ENCODE data around the gene MXRA5. TPM values are rescaled to one million over a fixed set of nuclear protein-coding genes. Genes with fewer than 3 reads are reported as not detected.

Gene MXRA5
- total and polyA plus RNA-seq, 2 of the 13 experiments (the other 11 are each of a cell fraction or from before 2014, with no cell fraction given): not detected

DNA sequence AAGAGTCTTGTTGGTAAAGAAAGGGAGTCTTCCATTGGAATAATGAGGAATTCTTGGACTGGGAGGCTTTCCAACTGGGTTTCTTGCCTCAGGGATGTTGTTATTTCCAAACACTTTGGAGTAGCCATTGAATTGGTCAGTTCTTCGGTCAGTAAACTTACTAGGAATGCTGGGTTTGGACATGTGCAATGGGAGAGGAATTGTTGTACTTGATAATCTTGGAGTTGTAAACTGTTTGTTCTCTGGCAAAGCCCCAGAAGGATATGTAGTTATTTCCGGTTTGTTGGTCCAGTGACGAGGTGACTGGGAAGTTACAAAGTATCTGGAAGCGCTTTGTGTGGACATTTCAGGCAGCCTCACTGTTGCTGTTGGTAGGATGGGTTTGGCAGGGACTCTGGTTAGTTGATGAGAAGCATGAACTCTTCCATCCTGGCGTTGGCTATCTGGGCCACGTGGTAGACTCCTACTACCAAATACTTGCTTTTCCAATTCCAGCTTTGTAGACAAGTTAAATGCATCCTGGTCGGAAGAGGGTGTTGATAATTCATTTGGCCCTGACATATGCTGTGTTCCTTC lies 25.9 kb downstream of the MXRA5 start:
- no peak overlapping the region for H3K4me3 ChIP-seq (replicated peaks in 1 of 3; ENCODE audit: insufficient read depth in 1 of 3, low read depth in 2 of 3, low read length in 3 of 3)
- H2AFZ ChIP-seq (ENCODE audit: low read length): no peak overlapping the region
- no peaks in the 10 kb centered on the region for H3K79me2 ChIP-seq (ENCODE audit: insufficient read depth, low read length)
- H3K9ac ChIP-seq (ENCODE audit: insufficient read depth, low read depth, low read length): no peak overlapping the region
- H4K20me1 ChIP-seq (ENCODE audit: insufficient read depth, low read length): no peaks in the 10 kb centered on the region
- H3K27ac ChIP-seq (ENCODE audit: extremely low read length, insufficient read depth, low read length): no peak overlapping the region
- ChIA-PET CTCF (ENCODE audit: low intra/inter-chr PET ratio, low total read pairs) (no interaction called here), POLR2A (no interaction called here)
- TF ChIP-seq ASH2L (IDR thresholded peaks at IDR 0.05; ENCODE audit: insufficient read length, low read depth, low read length) (no peak), SRF (IDR thresholded peaks at IDR 0.05; ENCODE audit: low read depth, low read length) (no peak), MED13 (CRISPR knock-in tag; IDR thresholded peaks at IDR 0.05) (no peak), ZNF772 (CRISPR knock-in tag; IDR thresholded peaks at IDR 0.05) (no peak), PAWR (CRISPR knock-in tag; IDR thresholded peaks at IDR 0.05; ENCODE audit: borderline replicate concordance) (no peak), NFE2L2 (IDR thresholded peaks at IDR 0.05; ENCODE audit: low read length) (no peak), LCORL (IDR thresholded peaks at IDR 0.05) (no peak), LCORL (CRISPR knock-in tag; IDR thresholded peaks at IDR 0.05) (no peak), ARNTL (CRISPR knock-in tag; IDR thresholded peaks at IDR 0.05) (no peak)
- BruUV-seq (replicated peaks): no TSS peak
- H3K4me1 ChIP-seq (ENCODE audit: insufficient read depth, low read length): no peaks in the 10 kb centered on the region
- ATAC-seq: no peak
- 0% methylated on average over 2 of the region's 7 CpGs for WGBS (ENCODE audit: low lambda C conversion rate)
- intact Hi-C loops (cut with micrococcal nuclease; ENCODE audit: unreplicated experiment): no loop called here
- H3K36me3 ChIP-seq (replicated peaks in 1 of 2; ENCODE audit: control insufficient read depth in 1 of 2, insufficient read depth in 2 of 2, low read length in 2 of 2): no peaks in the 10 kb centered on the region
- H3K4me2 ChIP-seq (ENCODE audit: low read depth, low read length): no peak overlapping the region
- no peaks in the 10 kb centered on the region for H3K27me3 ChIP-seq (ENCODE audit: control insufficient read depth in 1 of 2, insufficient read depth in 2 of 2, low read length in 2 of 2)
- in situ Hi-C loops (cut with HindIII; ENCODE audit: extremely low pct_ligation_motif_present, low pct_unique_long_range_greater_than_20kb): no loop called here
- no peaks in the 10 kb centered on the region for H3K9me3 ChIP-seq (ENCODE audit: low read length)
- no peak for FAIRE-seq
- DNase-seq (ENCODE audit: low spot score): no peak

DNA sequence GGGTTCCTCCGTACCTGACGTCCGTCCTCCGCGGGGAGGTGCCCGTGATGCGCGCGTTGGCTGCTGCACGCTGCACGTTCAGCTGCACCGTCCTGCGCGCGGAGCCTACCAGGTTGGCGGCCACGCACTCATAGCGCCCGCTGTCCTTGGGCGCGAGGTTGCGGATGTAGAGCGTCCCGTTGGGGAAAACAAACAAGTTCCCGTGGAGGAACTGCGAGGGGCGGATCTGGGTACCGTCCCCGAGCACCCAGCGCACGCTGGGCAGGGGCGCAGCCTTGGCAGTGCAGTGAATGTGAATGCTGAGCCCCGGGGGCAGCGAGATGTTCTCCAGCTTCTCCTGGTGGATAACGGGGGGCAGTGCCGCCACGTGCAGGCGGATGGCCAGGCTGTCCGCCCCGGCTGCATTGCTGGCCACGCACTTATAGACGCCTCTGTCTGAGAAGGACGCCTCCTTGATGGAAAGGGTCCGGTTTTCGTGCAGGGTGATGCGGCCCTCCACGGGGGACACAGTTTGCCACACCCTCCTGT lies 29.2 kb downstream of the MXRA5 start:
- H3K27ac ChIP-seq (ENCODE audit: extremely low read length, insufficient read depth, low read length): no peak overlapping the region

More for the DNA sequence above, 29.2 kb downstream of the MXRA5 start:
- no TSS peak for BruUV-seq (replicated peaks)
- ChIA-PET CTCF (ENCODE audit: low intra/inter-chr PET ratio, low total read pairs) (no interaction called here), POLR2A (no interaction called here)
- H3K36me3 ChIP-seq (replicated peaks in 1 of 2; ENCODE audit: control insufficient read depth in 1 of 2, insufficient read depth in 2 of 2, low read length in 2 of 2): no peaks in the 10 kb centered on the region
- no peaks in the 10 kb centered on the region for H3K27me3 ChIP-seq (ENCODE audit: control insufficient read depth in 1 of 2, insufficient read depth in 2 of 2, low read length in 2 of 2)
- no peaks in the 10 kb centered on the region for H4K20me1 ChIP-seq (ENCODE audit: insufficient read depth, low read length)
- H3K4me1 ChIP-seq (ENCODE audit: insufficient read depth, low read length): no peaks in the 10 kb centered on the region
- no peaks in the 10 kb centered on the region for H3K9me3 ChIP-seq (ENCODE audit: low read length)
- intact Hi-C loops (cut with micrococcal nuclease; ENCODE audit: unreplicated experiment): no loop called here
- no peak for TF ChIP-seq ZNF776 (CRISPR knock-in tag; IDR thresholded peaks at IDR 0.05)
- no peak for TF ChIP-seq SALL2 (CRISPR knock-in tag; IDR thresholded peaks at IDR 0.05)
- no peak for TF ChIP-seq ZC3H4 (CRISPR knock-in tag; IDR thresholded peaks at IDR 0.05; ENCODE audit: borderline replicate concordance)
- TF ChIP-seq HOXA7 (CRISPR knock-in tag; IDR thresholded peaks at IDR 0.05): no peak
- H3K4me2 ChIP-seq (ENCODE audit: low read depth, low read length): no peak overlapping the region
- H3K9ac ChIP-seq (ENCODE audit: insufficient read depth, low read depth, low read length): no peak overlapping the region
- no peak for DNase-seq (ENCODE audit: low spot score)
- FAIRE-seq: no peak
- no peaks in the 10 kb centered on the region for H3K79me2 ChIP-seq (ENCODE audit: insufficient read depth, low read length)
- no peak for ATAC-seq
- no peak overlapping the region for H3K4me3 ChIP-seq (replicated peaks in 1 of 3; ENCODE audit: insufficient read depth in 1 of 3, low read depth in 2 of 3, low read length in 3 of 3)
- no peak overlapping the region for H2AFZ ChIP-seq (ENCODE audit: low read length)
- WGBS (ENCODE audit: low lambda C conversion rate): 76% methylated on average over 9 of the region's 47 CpGs
- in situ Hi-C loops (cut with HindIII; ENCODE audit: extremely low pct_ligation_motif_present, low pct_unique_long_range_greater_than_20kb): no loop called here
